Central memory CD8-positive, alpha-beta T cell (primary cell): ENCODE data around the gene ING5.
A peak's percentile ranks its signal among the peaks of the same experiment; 100 is the strongest.

ENCODE experiments used
- ATAC-seq: fragments of 150-1000 bp; cut with Tn5 transposase; replicated peaks from 2 replicates; pipeline ENCODE4 v1.10.0; 2022; ENCODE audit warnings: mild to moderate bottlenecking, moderate FRiP score, moderate number of reproducible peaks; ENCODE audit not compliant: poor library complexity, severe bottlenecking; ENCODE audit errors: extremely low read depth
- DNase-seq, 2 donors: peaks; one replicate each; pipeline ENCODE4 v3.0.0; 2021; ENCODE audit warnings: low spot score in 2 of 2
- H3K27ac Mint-ChIP-seq: one replicate; pipeline ENCODE4 v1.8.0; 2022; ENCODE audit warnings: low read depth, mild to moderate bottlenecking, moderate library complexity, mixed read lengths
- H3K27me3 Mint-ChIP-seq: one replicate; pipeline ENCODE4 v1.8.0; 2022; ENCODE audit warnings: mixed read lengths
- H3K36me3 Mint-ChIP-seq: one replicate; pipeline ENCODE4 v1.8.0; 2022; ENCODE audit warnings: mild to moderate bottlenecking, moderate library complexity, mixed read lengths; ENCODE audit not compliant: insufficient read depth
- H3K4me1 Mint-ChIP-seq: one replicate; pipeline ENCODE4 v1.8.0; 2022; ENCODE audit warnings: mixed read lengths
- H3K4me3 Mint-ChIP-seq: one replicate; pipeline ENCODE4 v1.8.0; 2022; ENCODE audit warnings: mild to moderate bottlenecking, moderate library complexity, mixed read lengths
- H3K9me3 Mint-ChIP-seq: one replicate; pipeline ENCODE4 v1.8.0; 2022; ENCODE audit warnings: mixed read lengths

Gene ING5

GRCh38 chr2:241665731-241666440, 36.0 kb upstream of the ING5 start:
- DNase-seq, result no peak
- Mint-ChIP-seq H3K27me3 (no peaks in the 10 kb centered on the region), H3K4me3 (no peak overlapping the region), H3K36me3 (peaks cover 19% of the 10 kb centered on the region), H3K9me3 (no peaks in the 10 kb centered on the region), H3K4me1 (no peaks in the 10 kb centered on the region), H3K27ac (no peak overlapping the region)
- no peak for ATAC-seq

- ATAC-seq (no peak), DNase-seq (no peak)
- Mint-ChIP-seq H3K4me3 (no peak overlapping the region), H3K36me3 (peaks cover 18% of the 10 kb centered on the region), H3K27me3 (no peaks in the 10 kb centered on the region), H3K4me1 (no peaks in the 10 kb centered on the region), H3K27ac (no peak overlapping the region), H3K9me3 (no peaks in the 10 kb centered on the region)
Measured at GRCh38 chr2:241666627-241667400, 35.0 kb upstream of the ING5 start.

GRCh38 chr2:241668354-241668753, 33.5 kb upstream of the ING5 start:
- DNase-seq (no peak), ATAC-seq (no peak)
- no peaks in the 10 kb centered on the region for H3K9me3 Mint-ChIP-seq
- no peak overlapping the region for H3K4me3 Mint-ChIP-seq
- no peak overlapping the region for H3K27ac Mint-ChIP-seq
- H3K36me3 Mint-ChIP-seq, result peaks cover 17% of the 10 kb centered on the region
- no peaks in the 10 kb centered on the region for H3K27me3 Mint-ChIP-seq
- H3K4me1 Mint-ChIP-seq, result no peaks in the 10 kb centered on the region

- no peaks in the 10 kb centered on the region for H3K27me3 Mint-ChIP-seq
- H3K27ac Mint-ChIP-seq, result no peak overlapping the region
- H3K4me1 Mint-ChIP-seq, result no peaks in the 10 kb centered on the region
- no peak for ATAC-seq
- DNase-seq, result no peak
- no peak overlapping the region for H3K4me3 Mint-ChIP-seq
- H3K36me3 Mint-ChIP-seq, result peaks cover 17% of the 10 kb centered on the region
- H3K9me3 Mint-ChIP-seq, result no peaks in the 10 kb centered on the region
Measured at GRCh38 chr2:241668839-241669238, 33.0 kb upstream of the ING5 start.

GRCh38 chr2:241670333-241671110, 31.3 kb upstream of the ING5 start:
- no peaks in the 10 kb centered on the region for H3K4me1 Mint-ChIP-seq
- no peaks in the 10 kb centered on the region for H3K27me3 Mint-ChIP-seq
- H3K27ac Mint-ChIP-seq, result no peak overlapping the region
- H3K36me3 Mint-ChIP-seq, result peaks cover 19% of the 10 kb centered on the region
- DNase-seq (no peak), ATAC-seq (no peak)
- H3K4me3 Mint-ChIP-seq, result no peak overlapping the region
- no peaks in the 10 kb centered on the region for H3K9me3 Mint-ChIP-seq

- ATAC-seq, result no peak
- peaks cover 14% of the 10 kb centered on the region for H3K36me3 Mint-ChIP-seq
- H3K4me1 Mint-ChIP-seq, result no peaks in the 10 kb centered on the region
Measured at GRCh38 chr2:241671457-241672240, 30.2 kb upstream of the ING5 start.

GRCh38 chr2:241672243-241673188, 29.3 kb upstream of the ING5 start:
- no peaks in the 10 kb centered on the region for H3K27me3 Mint-ChIP-seq
- H3K27ac Mint-ChIP-seq, result no peak overlapping the region
- ATAC-seq, result no peak
- no peak for DNase-seq
- no peaks in the 10 kb centered on the region for H3K4me1 Mint-ChIP-seq
- peaks cover 18% of the 10 kb centered on the region for H3K36me3 Mint-ChIP-seq
- no peaks in the 10 kb centered on the region for H3K9me3 Mint-ChIP-seq
- no peak overlapping the region for H3K4me3 Mint-ChIP-seq

More at GRCh38 chr2:241671457-241672240, 30.2 kb upstream of the ING5 start:
- H3K27ac Mint-ChIP-seq, result no peak overlapping the region
- no peaks in the 10 kb centered on the region for H3K9me3 Mint-ChIP-seq
- DNase-seq, result no peak
- no peak overlapping the region for H3K4me3 Mint-ChIP-seq
- no peaks in the 10 kb centered on the region for H3K27me3 Mint-ChIP-seq

- DNase-seq, result no peak
- no peak overlapping the region for H3K27ac Mint-ChIP-seq
- no peak overlapping the region for H3K4me3 Mint-ChIP-seq
- H3K36me3 Mint-ChIP-seq, result peaks cover 21% of the 10 kb centered on the region
- no peak for ATAC-seq
- H3K27me3 Mint-ChIP-seq, result no peaks in the 10 kb centered on the region
- no peaks in the 10 kb centered on the region for H3K4me1 Mint-ChIP-seq
- H3K9me3 Mint-ChIP-seq, result no peaks in the 10 kb centered on the region
Measured at GRCh38 chr2:241673189-241673663, 28.6 kb upstream of the ING5 start.

- Mint-ChIP-seq H3K27me3 (no peaks in the 10 kb centered on the region), H3K36me3 (peaks cover 15% of the 10 kb centered on the region), H3K4me1 (no peaks in the 10 kb centered on the region), H3K4me3 (no peak overlapping the region), H3K9me3 (no peaks in the 10 kb centered on the region), H3K27ac (peak overlapping the region; percentile 36)
- ATAC-seq (no peak), DNase-seq (no peak)
Measured at GRCh38 chr2:241673797-241674725, 27.8 kb upstream of the ING5 start.

- peaks cover 19% of the 10 kb centered on the region for H3K36me3 Mint-ChIP-seq
- no peak for DNase-seq
Measured at GRCh38 chr2:241675885-241676284, 26.0 kb upstream of the ING5 start.

More at GRCh38 chr2:241675885-241676284, 26.0 kb upstream of the ING5 start:
- Mint-ChIP-seq H3K4me3 (no peak overlapping the region), H3K27me3 (no peaks in the 10 kb centered on the region), H3K4me1 (no peaks in the 10 kb centered on the region), H3K27ac (no peak overlapping the region), H3K9me3 (no peaks in the 10 kb centered on the region)
- no peak for ATAC-seq
